Activated naive CD4-positive, alpha-beta T cell treated with anti-CD3 and anti-CD28 coated beads for 36 hours (primary cell): ENCODE results near the gene ENSA. TPM values are rescaled to one million over a fixed set of nuclear protein-coding genes. Genes with fewer than 3 reads are reported as not detected.
"Not testable (repeated sequence)": the region's sequence is repeated elsewhere in the genome, so short reads cannot be mapped to it uniquely, and the experiment has no call there.

Experiments
- CTCF ChIA-PET: fragments of 350-600 bp; sonication (Branson Sonifier 250); formaldehyde crosslinking; loops from one replicate; lab custom pipeline; 2021; ENCODE audit warnings: antibody characterized with exemption; lab: Charles Lee
- DNase-seq: peaks from one replicate; pipeline ENCODE4 v3.0.0-alpha.2; 2020
- H3K27ac Mint-ChIP-seq: one replicate; pipeline ENCODE4 v1.8.0; 2021; ENCODE audit warnings: mild to moderate bottlenecking, mixed read lengths
- H3K27me3 Mint-ChIP-seq: one replicate; pipeline ENCODE4 v1.8.0; 2021; ENCODE audit warnings: low read depth, mixed read lengths
- H3K36me3 Mint-ChIP-seq: one replicate; pipeline ENCODE4 v1.8.0; 2021; ENCODE audit warnings: low read depth, mixed read lengths
- H3K4me1 Mint-ChIP-seq: one replicate; pipeline ENCODE4 v1.8.0; 2021; ENCODE audit warnings: low read depth, mixed read lengths
- H3K4me3 Mint-ChIP-seq: one replicate; pipeline ENCODE4 v1.8.0; 2021; ENCODE audit warnings: mild to moderate bottlenecking, moderate library complexity, mixed read lengths
- H3K9me3 Mint-ChIP-seq: one replicate; pipeline ENCODE4 v1.8.0; 2021; ENCODE audit warnings: mixed read lengths
- intact Hi-C: fragments of 100-400 bp; cut with micrococcal nuclease; formaldehyde crosslinking; loops from one replicate; pipeline ENCODE4 v1.15.1; 2023
- total RNA-seq, 2 experiments: library from RNA; stranded (reverse); gene quantifications; one replicate each; pipeline ENCODE4 v1.2.3, GENCODE V29; 2021

The ENSA gene
- total RNA-seq, 2 experiments from 2014 or later, result 187 to 193 TPM

- DNase-seq, result peak; percentile 95
- H3K4me3 Mint-ChIP-seq, result peak within 1 kb of the TSS; percentile 90
- peaks cover 19% of the 10 kb centered on the region for H3K4me1 Mint-ChIP-seq
- CTCF ChIA-PET, result interaction anchor here (0.7 to 2.6 kb wide), 11 partner anchors 9 to 185 kb away, joined by 3 to 25 read pairs (median 4); no protein-coding TSS in a partner anchor
- no peaks in the 10 kb centered on the region for H3K27me3 Mint-ChIP-seq
- intact Hi-C loops, result loop anchor here (1.0 kb wide), 6 partner anchors 12 to 297 kb away; partner anchors contain the start of genes ARNT and ENSA
- H3K27ac Mint-ChIP-seq, result peak within 1 kb of the TSS; percentile 99
- no peaks in the 10 kb centered on the region for H3K9me3 Mint-ChIP-seq
- H3K36me3 Mint-ChIP-seq, result peaks cover 50% of the 10 kb centered on the region
Observed at GRCh38 chr1:150579110-150579944, 50.1 kb downstream of the ENSA start, which contains the start of gene MCL1. MCL1 (minus strand) TSS chr1:150579610; CDS start chr1:150579530, 80 bp downstream.

GRCh38 chr1:150578272-150579109 lies 50.9 kb downstream of the ENSA start:
- peak overlapping the region; percentile 90 for H3K4me3 Mint-ChIP-seq
- CTCF ChIA-PET, result interaction anchor here (1.1 to 2.6 kb wide), 5 partner anchors 8 to 44 kb away, joined by 4 to 25 read pairs (median 7); no protein-coding TSS in a partner anchor
- intact Hi-C loops, result loop anchor here (1.0 kb wide), 7 partner anchors 11 to 430 kb away; partner anchors contain the start of genes ARNT, ENSA and PRUNE1
- no peaks in the 10 kb centered on the region for H3K27me3 Mint-ChIP-seq
- H3K4me1 Mint-ChIP-seq, result peaks cover 24% of the 10 kb centered on the region
- peaks cover 58% of the 10 kb centered on the region for H3K36me3 Mint-ChIP-seq
- H3K27ac Mint-ChIP-seq, result peak overlapping the region; percentile 96
- no peaks in the 10 kb centered on the region for H3K9me3 Mint-ChIP-seq
- DNase-seq, result peak; percentile 82

- H3K9me3 Mint-ChIP-seq, result no peaks in the 10 kb centered on the region
- CTCF ChIA-PET, result interaction anchor here (0.7 to 9.5 kb wide), 8 partner anchors 10 to 45 kb away, joined by 3 to 156 read pairs (median 6); no protein-coding TSS in a partner anchor
- peak overlapping the region; percentile 90 for H3K4me3 Mint-ChIP-seq
- H3K36me3 Mint-ChIP-seq, result peaks cover 65% of the 10 kb centered on the region
- no peak for DNase-seq
- H3K4me1 Mint-ChIP-seq, result peaks cover 32% of the 10 kb centered on the region
- H3K27me3 Mint-ChIP-seq, result no peaks in the 10 kb centered on the region
- intact Hi-C loops, result loop anchor here (1.0 kb wide), 1 partner anchor 431 kb away; the partner anchor contains the start of gene PRUNE1
- peak overlapping the region; percentile 96 for H3K27ac Mint-ChIP-seq
Observed at GRCh38 chr1:150577557-150578271, 51.7 kb downstream of the ENSA start.

- intact Hi-C loops, result no loop called here
- Mint-ChIP-seq H3K9me3 (peaks cover 2% of the 10 kb centered on the region), H3K27ac (peak overlapping the region; percentile 96), H3K4me1 (peaks cover 37% of the 10 kb centered on the region), H3K36me3 (peaks cover 73% of the 10 kb centered on the region), H3K4me3 (peak overlapping the region; percentile 90), H3K27me3 (no peaks in the 10 kb centered on the region)
- no peak for DNase-seq
- CTCF ChIA-PET, result interaction anchor here (0.7 to 9.5 kb wide), 6 partner anchors 9 to 46 kb away, joined by 3 to 156 read pairs (median 6); no protein-coding TSS in a partner anchor
Observed at GRCh38 chr1:150576794-150577556, 52.4 kb downstream of the ENSA start.

GRCh38 chr1:150576367-150576711 lies 53.1 kb downstream of the ENSA start:
- peaks cover 43% of the 10 kb centered on the region for H3K4me1 Mint-ChIP-seq
- intact Hi-C loops, result no loop called here

GRCh38 chr1:150575518-150576366 lies 53.7 kb downstream of the ENSA start:
- intact Hi-C loops, result no loop called here
- Mint-ChIP-seq H3K27ac (peak overlapping the region; percentile 96), H3K4me1 (peaks cover 45% of the 10 kb centered on the region), H3K9me3 (peaks cover 2% of the 10 kb centered on the region), H3K4me3 (peak overlapping the region; percentile 90), H3K36me3 (peaks cover 82% of the 10 kb centered on the region), H3K27me3 (no peaks in the 10 kb centered on the region)
- no peak for DNase-seq
- CTCF ChIA-PET, result interaction anchor here (0.7 to 9.5 kb wide), 6 partner anchors 8 to 273 kb away, joined by 3 to 156 read pairs (median 4); no protein-coding TSS in a partner anchor

More at GRCh38 chr1:150576367-150576711, 53.1 kb downstream of the ENSA start:
- Mint-ChIP-seq H3K4me3 (peak overlapping the region; percentile 90), H3K27me3 (no peaks in the 10 kb centered on the region), H3K36me3 (peaks cover 76% of the 10 kb centered on the region), H3K27ac (peak overlapping the region; percentile 96), H3K9me3 (peaks cover 2% of the 10 kb centered on the region)
- DNase-seq, result no peak
- CTCF ChIA-PET, result interaction anchor here (1.4 to 9.5 kb wide), 4 partner anchors 8 to 46 kb away, joined by 6 to 156 read pairs (median 6); no protein-coding TSS in a partner anchor

- H3K4me3 Mint-ChIP-seq, result peak overlapping the region; percentile 90
- peaks cover 2% of the 10 kb centered on the region for H3K9me3 Mint-ChIP-seq
- H3K27me3 Mint-ChIP-seq, result no peaks in the 10 kb centered on the region
- H3K4me1 Mint-ChIP-seq, result peaks cover 45% of the 10 kb centered on the region
- intact Hi-C loops, result no loop called here
- DNase-seq, result no peak
- H3K27ac Mint-ChIP-seq, result peak overlapping the region; percentile 96
- CTCF ChIA-PET, result interaction anchor here (0.7 to 9.5 kb wide), 5 partner anchors 12 to 273 kb away, joined by 3 to 156 read pairs (median 4); no protein-coding TSS in a partner anchor
- peaks cover 88% of the 10 kb centered on the region for H3K36me3 Mint-ChIP-seq
Observed at GRCh38 chr1:150575072-150575489, 54.3 kb downstream of the ENSA start.

GRCh38 chr1:150574260-150575071 lies 54.9 kb downstream of the ENSA start:
- H3K9me3 Mint-ChIP-seq, result peaks cover 2% of the 10 kb centered on the region
- H3K36me3 Mint-ChIP-seq, result peaks cover 92% of the 10 kb centered on the region
- CTCF ChIA-PET, result interaction anchor here (1.1 to 9.5 kb wide), 3 partner anchors 12 to 46 kb away, joined by 3 to 156 read pairs (median 4); no protein-coding TSS in a partner anchor
- intact Hi-C loops, result no loop called here
- peak overlapping the region; percentile 90 for H3K4me3 Mint-ChIP-seq
- H3K27ac Mint-ChIP-seq, result peak overlapping the region; percentile 96
- no peaks in the 10 kb centered on the region for H3K27me3 Mint-ChIP-seq
- no peak for DNase-seq
- H3K4me1 Mint-ChIP-seq, result peaks cover 51% of the 10 kb centered on the region

GRCh38 chr1:150573648-150574071 lies 55.8 kb downstream of the ENSA start:
- intact Hi-C loops, result loop anchor here (1.0 kb wide), 2 partner anchors 11 to 40 kb away; no protein-coding TSS in a partner anchor
- Mint-ChIP-seq H3K36me3 (peaks cover 87% of the 10 kb centered on the region), H3K27ac (peak overlapping the region; percentile 96), H3K4me1 (peaks cover 59% of the 10 kb centered on the region), H3K4me3 (peak overlapping the region; percentile 90)
- not testable (repeated sequence) for H3K9me3 Mint-ChIP-seq, H3K27me3 Mint-ChIP-seq
- CTCF ChIA-PET, result interaction anchor here (9.5 kb wide), 1 partner anchor 11 kb away, joined by 156 read pairs; no protein-coding TSS in a partner anchor
- DNase-seq, result peak; percentile 71
